MG63 (cell line): Measurements from ENCODE around the gene NAIF1. TPM values are rescaled to one million over a fixed set of nuclear protein-coding genes. Genes with fewer than 3 reads are reported as not detected.

Experiments
- DNase-seq: peaks from one replicate; pipeline ENCODE4 v3.0.0-alpha.2; 2020
- H3K27me3 ChIP-seq: fragments of 250-450 bp; sonication (Bioruptor Pico); 2 replicates; pipeline ENCODE4 v1.5.1; 2020; ENCODE audit warnings: mild to moderate bottlenecking, moderate library complexity
- H3K36me3 ChIP-seq: fragments of 250-450 bp; sonication (Bioruptor Pico); 2 replicates; pipeline ENCODE4 v1.5.1; 2020; ENCODE audit warnings: mild to moderate bottlenecking, moderate library complexity
- H3K4me3 ChIP-seq: fragments of 250-450 bp; sonication (Bioruptor Pico); 2 replicates; pipeline ENCODE4 v1.5.1; 2020; ENCODE audit warnings: mild to moderate bottlenecking, moderate library complexity
- H3K9me3 ChIP-seq: fragments of 250-450 bp; sonication (Bioruptor Pico); 2 replicates; pipeline ENCODE4 v1.5.1; 2020; ENCODE audit warnings: mild to moderate bottlenecking, moderate library complexity
- total RNA-seq: library from RNA; depleted of rRNA; stranded (reverse); fragments of >200 nt; shearing (Covaris generic); gene quantifications from 2 replicates; pipeline ENCODE4 v1.2.3, GENCODE V29; 2014; ENCODE audit warnings: low replicate concordance

The NAIF1 gene
- total RNA-seq, 1 experiment from 2014 or later: 10.7 TPM

DNA sequence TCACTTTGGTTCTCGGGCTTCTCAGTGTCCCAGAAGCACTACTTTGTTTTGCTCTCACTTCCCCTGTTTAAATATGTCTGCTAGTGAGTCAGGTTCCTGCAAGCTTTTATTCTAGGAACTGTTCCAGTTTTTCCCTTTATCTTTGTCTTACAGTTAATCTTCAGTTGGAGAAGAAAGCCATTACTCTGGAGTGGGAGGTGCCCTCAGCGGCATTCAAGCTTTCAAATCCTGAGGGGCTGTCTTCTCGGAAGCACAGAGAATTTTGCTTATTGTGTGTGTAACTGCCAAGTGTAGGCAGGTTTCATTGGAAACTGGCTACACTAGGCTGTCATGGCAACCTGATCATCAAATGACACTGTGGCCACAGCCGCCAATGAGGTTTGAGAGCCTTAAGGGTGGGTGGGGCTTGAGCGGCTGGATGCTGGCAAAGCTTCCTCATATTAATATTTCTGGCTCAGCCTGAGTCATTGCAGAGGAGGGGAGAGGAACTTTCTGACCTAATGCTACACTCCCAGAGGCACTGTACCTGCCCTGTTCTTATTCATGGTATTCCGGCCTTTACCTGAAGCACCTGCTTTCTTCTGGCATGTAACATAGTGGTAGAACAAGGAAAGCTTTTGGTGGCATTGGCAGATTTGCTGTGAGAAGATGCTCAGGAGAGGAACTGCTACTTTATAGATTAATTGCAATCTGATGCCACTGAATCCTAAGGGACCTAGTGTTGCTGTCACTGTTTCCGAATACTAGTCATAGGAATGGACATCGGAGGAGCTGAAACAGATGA lies 27.2 kb upstream of the NAIF1 start:
- Histone ChIP-seq H3K9me3 (no peaks in the 10 kb centered on the region), H3K4me3 (peak overlapping the region; percentile 32)

DNA sequence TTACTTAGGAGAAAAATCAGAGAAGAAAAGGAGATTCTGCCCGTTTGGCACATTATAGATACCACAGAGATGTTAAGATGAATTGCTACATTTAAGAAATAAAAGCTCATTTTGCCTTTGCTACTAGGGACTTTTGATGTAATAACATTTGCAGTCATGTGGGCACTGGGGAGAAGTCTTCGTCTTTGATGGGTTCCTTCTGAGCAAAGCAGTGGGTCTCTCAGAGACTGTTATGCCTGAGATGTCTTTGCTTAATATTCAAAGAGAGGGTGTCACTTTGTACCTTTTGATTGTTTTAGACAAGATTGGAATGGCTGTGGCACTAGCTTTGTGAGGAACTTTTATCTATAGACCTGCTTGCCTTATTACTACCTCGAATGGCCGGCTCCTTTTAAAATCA lies 25.9 kb upstream of the NAIF1 start:
- Histone ChIP-seq H3K36me3 (no peaks in the 10 kb centered on the region; the same call in 1 of the 2 replicates), H3K4me3 (no peak overlapping the region), H3K27me3 (no peaks in the 10 kb centered on the region), H3K9me3 (no peaks in the 10 kb centered on the region)
- DNase-seq: no peak

More for the DNA sequence above, 27.2 kb upstream of the NAIF1 start:
- DNase-seq: peak; percentile 94
- Histone ChIP-seq H3K27me3 (no peaks in the 10 kb centered on the region), H3K36me3 (no peaks in the 10 kb centered on the region; the same call in 1 of the 2 replicates)

- no peak for DNase-seq
- no peaks in the 10 kb centered on the region; the same call in 1 of the 2 replicates for H3K36me3 ChIP-seq
- no peaks in the 10 kb centered on the region for H3K27me3 ChIP-seq
- no peak overlapping the region for H3K4me3 ChIP-seq
- no peaks in the 10 kb centered on the region for H3K9me3 ChIP-seq
Measured at GRCh38 chr9:128092199-128092977, 25.3 kb upstream of the NAIF1 start.

DNA sequence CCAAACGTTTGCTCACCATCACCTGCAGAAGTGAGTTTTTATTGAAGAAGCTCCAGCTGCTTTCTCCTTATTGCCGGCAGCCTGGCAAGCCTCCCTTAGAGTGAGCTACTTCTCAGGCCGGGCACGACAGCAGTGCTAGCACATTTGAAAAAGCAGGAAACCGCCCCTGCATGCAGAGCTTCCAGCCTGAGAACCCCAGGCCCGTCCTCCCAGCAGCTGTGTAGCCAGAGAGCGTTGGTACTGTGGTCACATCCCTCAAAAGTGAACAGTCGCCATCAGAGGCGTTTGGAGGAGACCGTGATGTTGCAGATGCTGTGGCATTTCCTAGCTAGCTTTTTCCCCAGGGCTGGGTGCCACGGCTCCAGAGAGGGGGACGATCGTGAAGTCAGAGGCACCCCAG lies 24.5 kb upstream of the NAIF1 start:
- DNase-seq: no peak
- Histone ChIP-seq H3K36me3 (no peaks in the 10 kb centered on the region; the same call in 1 of the 2 replicates), H3K27me3 (no peaks in the 10 kb centered on the region), H3K9me3 (no peaks in the 10 kb centered on the region), H3K4me3 (no peak overlapping the region)

DNA sequence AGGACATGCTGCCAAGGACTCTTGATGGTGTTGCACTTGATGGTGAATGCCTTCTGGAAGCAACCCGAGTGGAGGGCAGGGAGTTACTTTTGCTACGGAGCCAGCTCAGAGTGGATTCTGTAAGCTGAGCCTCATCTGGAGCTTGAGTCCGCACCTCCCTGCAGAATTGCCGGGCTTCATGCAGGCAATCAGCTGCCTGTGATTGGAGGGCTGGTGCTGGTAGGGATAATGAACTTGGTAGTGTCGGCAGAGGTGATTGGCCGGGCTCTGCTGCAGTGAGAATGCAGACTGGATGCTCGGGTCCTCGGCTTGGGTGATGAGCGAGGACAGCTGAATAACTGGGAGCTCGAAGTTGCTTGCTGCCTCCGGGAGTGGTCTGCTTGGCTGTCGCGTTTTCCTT lies 24.0 kb upstream of the NAIF1 start:
- no peaks in the 10 kb centered on the region for H3K9me3 ChIP-seq
- DNase-seq: no peak
- no peak overlapping the region for H3K4me3 ChIP-seq
- H3K36me3 ChIP-seq: no peaks in the 10 kb centered on the region; the same call in 1 of the 2 replicates
- H3K27me3 ChIP-seq: no peaks in the 10 kb centered on the region

GRCh38 chr9:128089299-128089698 lies 22.2 kb upstream of the NAIF1 start:
- H3K9me3 ChIP-seq: no peaks in the 10 kb centered on the region
- no peaks in the 10 kb centered on the region for H3K27me3 ChIP-seq
- no peak overlapping the region for H3K4me3 ChIP-seq
- DNase-seq: no peak
- no peaks in the 10 kb centered on the region; the same call in 1 of the 2 replicates for H3K36me3 ChIP-seq

DNA sequence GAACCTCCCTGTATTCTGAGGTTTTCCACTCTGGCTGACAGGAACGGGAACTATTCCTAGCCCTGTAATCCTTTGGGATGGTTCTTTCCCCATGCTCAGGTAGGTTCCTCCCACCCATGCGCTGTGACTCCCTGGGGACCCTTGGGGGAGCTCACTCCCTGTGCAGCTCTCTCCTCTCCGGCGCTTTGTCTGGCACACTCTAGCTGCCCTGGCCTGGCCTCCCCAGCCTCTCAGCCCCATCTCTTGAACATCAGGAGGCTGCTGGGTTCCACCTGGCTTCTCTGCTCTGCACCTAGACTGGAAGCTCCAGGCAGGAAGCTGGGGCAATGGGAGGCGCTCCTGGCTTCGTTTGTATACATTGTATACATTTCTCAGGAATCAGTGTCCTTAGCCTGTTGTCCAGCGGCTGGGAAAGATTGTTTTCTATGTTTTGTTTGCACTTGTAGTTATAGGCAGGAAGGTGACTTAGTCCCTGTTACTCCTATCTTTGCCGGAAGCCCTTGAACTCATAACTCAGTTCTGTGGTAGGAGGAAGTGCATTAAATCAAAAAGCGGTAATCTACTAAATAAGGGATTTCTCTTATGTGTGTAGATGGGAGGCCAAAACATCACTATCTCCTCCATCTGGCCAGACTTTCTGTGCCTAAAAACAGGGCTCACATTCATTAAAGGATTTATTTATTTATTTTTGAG lies 21.3 kb upstream of the NAIF1 start:
- H3K4me3 ChIP-seq: no peak overlapping the region
- H3K36me3 ChIP-seq: no peaks in the 10 kb centered on the region; the same call in 1 of the 2 replicates
- no peaks in the 10 kb centered on the region for H3K9me3 ChIP-seq
- no peaks in the 10 kb centered on the region for H3K27me3 ChIP-seq
- no peak for DNase-seq

DNA sequence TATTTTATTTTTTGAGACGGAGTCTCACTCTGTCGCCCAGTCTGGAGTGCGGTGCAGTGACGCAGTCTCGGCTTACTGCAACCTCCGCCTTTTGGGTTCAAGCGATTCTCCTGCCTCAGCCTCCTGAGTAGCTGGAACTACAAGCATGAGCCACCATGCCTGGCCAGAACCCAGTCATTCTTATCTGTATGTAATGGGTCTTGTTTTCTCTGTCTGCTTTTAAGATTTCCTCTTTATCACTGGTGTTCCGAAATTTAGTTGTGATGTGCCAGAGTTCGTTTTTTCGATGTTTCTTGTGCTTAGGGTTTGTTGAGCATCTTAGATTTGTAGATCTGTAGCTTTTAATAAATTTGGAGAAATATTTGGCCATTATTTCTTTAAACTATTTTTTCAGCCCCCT lies 20.1 kb upstream of the NAIF1 start:
- Histone ChIP-seq H3K36me3 (no peaks in the 10 kb centered on the region; the same call in 1 of the 2 replicates), H3K4me3 (no peak overlapping the region), H3K27me3 (no peaks in the 10 kb centered on the region), H3K9me3 (no peaks in the 10 kb centered on the region)
- DNase-seq: no peak

GRCh38 chr9:128085943-128086342 lies 18.8 kb upstream of the NAIF1 start:
- H3K9me3 ChIP-seq: no peaks in the 10 kb centered on the region
- DNase-seq: no peak
- no peak overlapping the region for H3K4me3 ChIP-seq
- H3K27me3 ChIP-seq: no peaks in the 10 kb centered on the region
- H3K36me3 ChIP-seq: no peaks in the 10 kb centered on the region; the same call in 1 of the 2 replicates

- no peaks in the 10 kb centered on the region; the same call in 1 of the 2 replicates for H3K36me3 ChIP-seq
- DNase-seq: no peak
- no peak overlapping the region for H3K4me3 ChIP-seq
- H3K9me3 ChIP-seq: no peaks in the 10 kb centered on the region
- no peaks in the 10 kb centered on the region for H3K27me3 ChIP-seq
Measured at GRCh38 chr9:128084746-128085145, 17.6 kb upstream of the NAIF1 start.

- H3K4me3 ChIP-seq: no peak overlapping the region
- no peak for DNase-seq
Measured at GRCh38 chr9:128082151-128082550, 15.0 kb upstream of the NAIF1 start.

GRCh38 chr9:128081056-128081455 lies 13.9 kb upstream of the NAIF1 start:
- Histone ChIP-seq H3K9me3 (no peaks in the 10 kb centered on the region), H3K36me3 (no peaks in the 10 kb centered on the region; the same call in 1 of the 2 replicates), H3K27me3 (no peaks in the 10 kb centered on the region), H3K4me3 (no peak overlapping the region)
- peak; percentile 87 for DNase-seq

More at GRCh38 chr9:128082151-128082550, 15.0 kb upstream of the NAIF1 start:
- H3K27me3 ChIP-seq: no peaks in the 10 kb centered on the region
- no peaks in the 10 kb centered on the region; the same call in 1 of the 2 replicates for H3K36me3 ChIP-seq
- no peaks in the 10 kb centered on the region for H3K9me3 ChIP-seq

DNA sequence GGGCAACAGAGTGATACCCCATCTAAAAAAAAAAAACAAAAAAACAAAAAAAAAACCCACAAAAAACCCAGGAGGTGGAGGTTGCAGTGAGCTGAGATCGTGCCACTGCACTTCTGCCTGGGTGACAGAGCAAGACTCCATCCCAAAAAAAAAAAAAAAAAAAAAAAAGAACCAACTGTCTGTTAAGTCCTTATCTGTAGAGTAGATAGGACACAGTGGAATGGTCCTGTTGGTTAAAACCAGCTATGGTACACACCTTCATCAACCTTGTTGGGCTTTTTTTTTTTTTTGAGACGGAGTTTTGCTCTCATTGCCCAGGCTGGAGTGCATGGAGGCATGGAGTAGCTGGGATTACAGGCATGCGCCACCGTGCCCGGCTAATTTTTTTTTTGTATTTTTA lies 13.1 kb upstream of the NAIF1 start:
- H3K36me3 ChIP-seq: no peaks in the 10 kb centered on the region; the same call in 1 of the 2 replicates
- no peaks in the 10 kb centered on the region for H3K27me3 ChIP-seq
- no peaks in the 10 kb centered on the region for H3K9me3 ChIP-seq
- DNase-seq: no peak
- H3K4me3 ChIP-seq: no peak overlapping the region

- H3K9me3 ChIP-seq: no peaks in the 10 kb centered on the region
- no peak overlapping the region for H3K4me3 ChIP-seq
- no peaks in the 10 kb centered on the region; the same call in 1 of the 2 replicates for H3K36me3 ChIP-seq
- DNase-seq: no peak
- H3K27me3 ChIP-seq: no peaks in the 10 kb centered on the region
Measured at GRCh38 chr9:128078504-128079434, 11.6 kb upstream of the NAIF1 start.

DNA sequence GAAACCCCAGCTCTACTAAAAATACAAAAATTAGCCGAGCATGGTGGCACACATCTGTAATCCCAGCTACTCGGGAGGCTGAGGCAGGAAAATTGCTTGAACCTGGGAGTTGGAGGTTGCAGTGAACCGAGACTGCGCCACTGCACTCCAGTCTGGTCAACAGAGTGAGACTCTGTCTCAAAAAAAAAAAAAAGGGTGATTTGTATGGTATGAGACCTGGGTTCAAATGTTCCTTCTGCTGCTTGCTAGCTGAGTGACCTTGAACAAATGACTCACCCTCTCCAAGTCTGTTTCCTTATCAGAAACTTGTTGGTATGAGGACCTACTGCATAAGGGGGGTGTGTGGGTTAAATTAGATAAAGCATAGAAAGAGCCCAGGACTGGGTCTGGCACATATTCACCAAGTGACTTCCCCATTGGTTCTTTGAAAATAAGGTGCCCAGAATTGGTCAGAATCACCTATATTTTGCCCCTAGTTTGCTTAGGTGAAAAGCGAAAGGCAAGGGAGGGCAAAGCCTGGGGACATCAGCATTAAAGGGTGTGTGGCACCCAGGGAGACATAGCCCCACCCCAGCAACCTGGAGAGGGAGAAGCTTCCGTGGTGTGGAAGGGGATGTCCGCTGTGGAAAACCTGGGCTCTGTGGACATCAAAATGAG lies 10.9 kb upstream of the NAIF1 start:
- Histone ChIP-seq H3K9me3 (no peaks in the 10 kb centered on the region), H3K27me3 (no peaks in the 10 kb centered on the region), H3K4me3 (no peak overlapping the region), H3K36me3 (no peaks in the 10 kb centered on the region; the same call in none of the 2 replicates)
- DNase-seq: no peak
